Panc1 (cell line): Measurements from ENCODE around the gene CIC. TPM values are rescaled to one million over a fixed set of nuclear protein-coding genes. Genes with fewer than 3 reads are reported as not detected.
A peak's percentile ranks its signal among the peaks of the same experiment; 100 is the strongest.

Source experiments
- ATAC-seq: fragments of 200-7000 bp; cut with Tn5 transposase; 2 replicates; pipeline ENCODE4 v1.9.1; 2020; ENCODE audit warnings: mild to moderate bottlenecking, moderate library complexity
- BruUV-seq: library from RNA; stranded (reverse); fragments of 400-500 nt; replicated peaks from 2 replicates; lab custom pipeline; 2021; lab: Mats Ljungman, UMichigan
- CTCF ChIA-PET: fragments of 300-600 bp; sonication (Branson Sonifier 250); formaldehyde crosslinking; loops from one replicate; lab custom pipeline; 2022; ENCODE audit warnings: antibody characterized with exemption; lab: Charles Lee
- POLR2A ChIA-PET: fragments of 300-600 bp; sonication (Branson Sonifier 250); formaldehyde crosslinking; loops from one replicate; lab custom pipeline; 2022; ENCODE audit warnings: antibody characterized with exemption; lab: Charles Lee
- DNase-seq: peaks from one replicate; pipeline ENCODE4 v3.0.0-alpha.2; 2010; ENCODE audit warnings: low read depth, low spot score
- H3K27ac ChIP-seq: 2 replicates; pipeline ENCODE4 v1.5.1; 2011; ENCODE audit warnings: mild to moderate bottlenecking, low read length, inconsistent platforms
- H3K27me3 ChIP-seq: fragments of 200-500 bp; sonication (Bioruptor generic); 2 replicates; pipeline ENCODE4 v1.6.0; 2014; ENCODE audit warnings: low read length, inconsistent platforms; ENCODE audit not compliant: control insufficient read depth, insufficient read depth
- H3K36me3 ChIP-seq: fragments of 200-500 bp; sonication (Bioruptor generic); 2 replicates; pipeline ENCODE4 v1.5.1; 2014; ENCODE audit warnings: inconsistent platforms, mild to moderate bottlenecking, low read length, moderate library complexity; ENCODE audit not compliant: control insufficient read depth, insufficient read depth
- H3K4me1 ChIP-seq: 2 replicates; pipeline ENCODE4 v1.5.1; 2011; ENCODE audit warnings: inconsistent platforms, mild to moderate bottlenecking, low read length, moderate library complexity; ENCODE audit not compliant: control insufficient read depth, insufficient read depth
- H3K4me3 ChIP-seq, 2 experiments: 2 replicates each; pipeline ENCODE4 v1.5.1; 2011 to 2012; ENCODE audit warnings: low read depth in 2 of 2, low read length in 2 of 2, mild to moderate bottlenecking in 2 of 2, inconsistent platforms in 1 of 2, moderate library complexity in 1 of 2
- H3K9me3 ChIP-seq: fragments of 200-500 bp; sonication (Bioruptor generic); 2 replicates; pipeline ENCODE4 v1.5.1; 2014; ENCODE audit warnings: low read depth, mild to moderate bottlenecking, inconsistent platforms, low read length, moderate library complexity; ENCODE audit not compliant: control insufficient read depth, insufficient read depth
- CTCF ChIP-seq: fragments of 450-650 bp; IDR thresholded peaks from 2 replicates; pipeline ENCODE4 v1.5.1; 2017; ENCODE audit warnings: mild to moderate bottlenecking
- POLR2AphosphoS5 ChIP-seq: IDR thresholded peaks from 2 replicates; pipeline ENCODE4 v1.6.1; 2012; ENCODE audit warnings: mild to moderate bottlenecking, low read depth, low read length, moderate library complexity
- REST ChIP-seq, 2 experiments: IDR thresholded peaks; 2 replicates each; pipeline ENCODE4 v1.6.1; 2011 to 2012; ENCODE audit warnings: low read depth in 2 of 2, control low read depth in 1 of 2, low read length in 1 of 2, mild to moderate bottlenecking in 1 of 2, moderate library complexity in 1 of 2; ENCODE audit not compliant: insufficient read depth in 1 of 2
- SIN3A ChIP-seq: IDR thresholded peaks from 2 replicates; pipeline ENCODE4 v1.6.1; 2012; ENCODE audit warnings: low read depth, mild to moderate bottlenecking, low read length, moderate library complexity, borderline replicate concordance; ENCODE audit not compliant: insufficient read depth
- TCF7L2 ChIP-seq: IDR thresholded peaks from 2 replicates; pipeline ENCODE4 v1.6.1; 2011; ENCODE audit warnings: mild to moderate bottlenecking, low read depth, low read length, inconsistent platforms
- in situ Hi-C: cut with HindIII; loops from 2 replicates; pipeline ENCODE4 v1.10.0; 2016; ENCODE audit warnings: low sequenced_read_pairs, low pct_unique_long_range_greater_than_20kb
- intact Hi-C: fragments of 100-400 bp; cut with micrococcal nuclease; formaldehyde crosslinking; loops from one replicate; pipeline ENCODE4 v1.10.0; 2022; ENCODE audit not compliant: unreplicated experiment
- total RNA-seq: library from RNA; stranded (reverse); gene quantifications from one replicate; pipeline ENCODE4 v1.2.1, GENCODE V29; 2021; ENCODE audit not compliant: unreplicated experiment

The CIC gene
- total RNA-seq, 1 experiment from 2014 or later = 67.4 TPM

DNA sequence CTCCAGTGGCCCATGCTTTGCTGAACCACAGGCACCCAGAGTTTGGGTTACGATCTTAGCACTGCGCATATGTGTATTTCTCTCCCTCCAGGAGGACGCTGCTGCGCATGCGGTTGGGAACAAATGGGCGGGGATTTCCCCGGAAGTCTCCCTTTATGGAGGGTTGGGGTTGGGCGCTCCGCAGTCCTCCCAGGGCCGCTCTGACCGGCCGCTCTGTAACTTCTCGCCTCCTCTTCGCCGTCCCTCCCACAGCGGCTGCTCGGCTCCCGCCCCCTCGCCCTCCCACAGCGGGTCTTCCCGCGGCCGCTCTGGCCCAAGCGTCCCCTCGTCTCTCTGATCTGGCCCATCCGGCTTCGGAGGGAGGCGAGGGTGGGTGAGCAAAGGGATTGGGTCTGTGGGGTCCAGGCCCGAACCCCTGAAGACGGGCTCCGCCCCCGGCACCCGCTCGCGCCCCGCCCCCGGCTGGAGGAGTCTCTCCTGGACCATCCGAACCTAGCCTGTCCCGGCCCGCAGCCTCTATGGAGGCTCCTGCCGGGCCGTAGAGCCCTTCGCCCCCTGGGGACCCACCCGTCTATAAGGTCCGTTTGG lies 56.4 kb downstream of the CIC start, which contains the start of gene MEGF8:
Gene MEGF8, plus strand, starts transcription at position 328 of the 588 bp plus-strand sequence. CDS start 609 bp downstream, outside the sequence.
- Histone ChIP-seq H3K27ac (peak within 1 kb of the TSS; percentile 73), H3K4me1 (no peaks in the 10 kb centered on the region; the same call in 1 of the 2 replicates), H3K9me3 (no peaks in the 10 kb centered on the region), H3K36me3 (no peaks in the 10 kb centered on the region; the same call in 1 of the 2 replicates), H3K27me3 (no peaks in the 10 kb centered on the region), H3K4me3 (peak within 1 kb of the TSS; percentile 78 to 80)
- ChIA-PET CTCF (no interaction called here), POLR2A (no interaction called here)
- no TSS peak for BruUV-seq
- intact Hi-C loops (no loop called here), in situ Hi-C loops (no loop called here)
- DNase-seq (peak; percentile 92), ATAC-seq (peak; percentile 98)
- peak; percentile 87 for TF ChIP-seq CTCF
- TF ChIP-seq SIN3A = no peak
- TF ChIP-seq POLR2AphosphoS5 = peak; percentile 35; the same call in 1 of the 2 replicates
- no peak for TF ChIP-seq REST (IDR thresholded peaks at IDR 0.05; ENCODE audit: insufficient read depth in 1 of 2, low read depth in 2 of 2, low read length in 1 of 2)
- TF ChIP-seq TCF7L2 = no peak

DNA sequence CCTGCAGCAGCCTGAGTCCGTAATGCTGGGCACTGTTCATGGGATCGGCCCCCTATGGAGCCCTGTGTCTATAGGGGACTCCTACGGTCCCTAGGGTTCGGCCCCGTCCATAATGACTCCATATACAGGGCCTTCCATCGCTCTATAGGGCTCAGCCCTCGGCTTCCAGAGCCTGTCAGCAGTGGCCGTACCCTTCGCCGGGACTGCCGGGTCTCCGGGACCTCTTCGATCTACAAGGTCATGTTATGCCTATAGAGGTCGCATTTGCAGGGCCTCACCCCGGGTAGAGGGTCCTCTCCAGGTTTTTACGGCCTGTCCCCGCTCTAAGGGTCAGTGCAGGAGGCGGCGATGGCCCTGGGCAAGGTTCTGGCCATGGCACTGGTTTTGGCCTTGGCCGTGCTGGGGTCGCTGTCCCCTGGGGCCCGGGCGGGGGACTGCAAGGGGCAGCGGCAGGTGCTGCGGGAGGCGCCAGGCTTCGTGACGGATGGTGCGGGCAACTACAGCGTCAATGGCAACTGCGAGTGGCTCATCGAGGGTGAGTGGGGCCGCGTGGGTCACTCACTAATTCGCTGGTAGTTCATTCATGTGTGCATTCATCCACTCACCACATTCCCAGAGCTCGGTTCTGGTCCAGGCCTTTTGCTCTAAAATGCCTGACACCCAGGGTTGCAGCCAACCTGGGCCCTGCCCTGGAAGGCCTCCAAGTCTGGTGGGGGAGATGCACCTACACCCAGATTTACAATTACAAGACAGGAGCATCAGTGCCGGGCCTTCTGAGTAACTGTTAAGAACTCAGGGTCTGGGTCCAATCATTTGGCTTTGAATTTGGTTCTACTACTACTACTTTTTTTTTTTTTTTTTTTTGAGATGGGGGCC lies 57.1 kb downstream of the CIC start:
- ChIA-PET POLR2A (no interaction called here), CTCF (interaction anchor here (0.7 kb wide), 1 partner anchor 146 kb away, joined by 3 read pairs; no protein-coding TSS in a partner anchor)
- no peaks in the 10 kb centered on the region; the same call in 1 of the 2 replicates for H3K4me1 ChIP-seq
- in situ Hi-C loops = no loop called here
- TF ChIP-seq CTCF (no peak; the same call in 1 of the 2 replicates), TCF7L2 (no peak), POLR2AphosphoS5 (no peak), REST (IDR thresholded peaks at IDR 0.05; ENCODE audit: insufficient read depth in 1 of 2, low read depth in 2 of 2, low read length in 1 of 2) (no peak), SIN3A (no peak)
- H3K27me3 ChIP-seq = no peaks in the 10 kb centered on the region
- BruUV-seq = TSS peak; percentile 90
- intact Hi-C loops = no loop called here
- H3K4me3 ChIP-seq = peak overlapping the region; percentile 78 to 80
- DNase-seq (no peak), ATAC-seq (peak; percentile 26)
- H3K9me3 ChIP-seq = no peaks in the 10 kb centered on the region
- peak overlapping the region; percentile 73 for H3K27ac ChIP-seq
- no peaks in the 10 kb centered on the region; the same call in 1 of the 2 replicates for H3K36me3 ChIP-seq
